RWPE2 (cell line): ENCODE measurements around the gene ITPKC.

Source experiments
- ATAC-seq: fragments of 200-7000 bp; cut with Tn5 transposase; 3 replicates; pipeline ENCODE4 v1.9.1; 2021; ENCODE audit warnings: low read depth
- DNase-seq: peaks from one replicate; pipeline ENCODE4 v3.0.0-alpha.2; 2020; ENCODE audit warnings: low spot score
- H3K27ac ChIP-seq: fragments of 450-650 bp; 2 replicates; pipeline ENCODE4 v1.5.1; 2017; ENCODE audit warnings: mild to moderate bottlenecking; ENCODE audit not compliant: poor library complexity, severe bottlenecking
- H3K27me3 ChIP-seq: fragments of 250-450 bp; sonication (Bioruptor Pico); 2 replicates; pipeline ENCODE4 v1.5.1; 2021; ENCODE audit warnings: mild to moderate bottlenecking, moderate library complexity; ENCODE audit not compliant: insufficient read depth, poor library complexity, severe bottlenecking
- H3K36me3 ChIP-seq: fragments of 250-450 bp; sonication (Bioruptor Pico); 2 replicates; pipeline ENCODE4 v1.5.1; 2020; ENCODE audit warnings: low read depth, mild to moderate bottlenecking, moderate library complexity
- H3K4me1 ChIP-seq: fragments of 250-450 bp; sonication (Bioruptor Pico); 2 replicates; pipeline ENCODE4 v1.5.1; 2021; ENCODE audit warnings: mild to moderate bottlenecking, moderate library complexity; ENCODE audit not compliant: insufficient read depth, poor library complexity, severe bottlenecking
- H3K4me3 ChIP-seq: fragments of 250-450 bp; sonication (Bioruptor Pico); 2 replicates; pipeline ENCODE4 v1.5.1; 2021; ENCODE audit warnings: mild to moderate bottlenecking, moderate library complexity; ENCODE audit not compliant: severe bottlenecking
- H3K9me3 ChIP-seq: fragments of 250-450 bp; sonication (Bioruptor Pico); 2 replicates; pipeline ENCODE4 v1.5.1; 2021; ENCODE audit warnings: mild to moderate bottlenecking, moderate library complexity; ENCODE audit not compliant: severe bottlenecking
- CTCF ChIP-seq: fragments of 450-650 bp; IDR thresholded peaks from one replicate; pipeline ENCODE4 v1.5.1; 2017; ENCODE audit warnings: mild to moderate bottlenecking, moderate library complexity; ENCODE audit not compliant: poor library complexity, severe bottlenecking

Gene ITPKC

GRCh38 chr19:40776932-40777644 lies 60.2 kb downstream of the ITPKC start:
- no peaks in the 10 kb centered on the region for H3K27me3 ChIP-seq
- H3K9me3 ChIP-seq = no peaks in the 10 kb centered on the region
- H3K4me3 ChIP-seq = peak overlapping the region; percentile 44
- no peak for TF ChIP-seq CTCF
- peak; percentile 74 for ATAC-seq
- no peaks in the 10 kb centered on the region for H3K4me1 ChIP-seq
- no peaks in the 10 kb centered on the region for H3K36me3 ChIP-seq
- peak overlapping the region; percentile 88 for H3K27ac ChIP-seq
- no peak for DNase-seq

DNA sequence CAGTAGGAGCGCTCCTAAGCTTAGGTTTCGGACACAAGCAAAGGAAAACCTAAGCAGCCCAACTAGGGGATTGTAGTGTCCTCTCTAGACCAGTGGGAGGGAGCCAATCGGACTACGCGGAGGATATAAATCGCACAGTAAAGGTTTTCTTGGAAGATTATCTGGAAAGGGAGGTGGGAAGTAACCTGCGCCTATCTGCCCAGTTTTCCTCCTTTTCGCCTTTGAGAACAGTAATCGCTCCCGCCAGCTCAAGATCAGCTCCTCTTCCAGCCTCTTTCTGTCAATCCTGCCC lies 60.7 kb downstream of the ITPKC start:
- Histone ChIP-seq H3K4me3 (peak overlapping the region; percentile 44), H3K36me3 (no peaks in the 10 kb centered on the region), H3K27me3 (no peaks in the 10 kb centered on the region), H3K27ac (peak overlapping the region; percentile 88), H3K4me1 (no peaks in the 10 kb centered on the region), H3K9me3 (no peaks in the 10 kb centered on the region)
- DNase-seq (no peak), ATAC-seq (no peak)
- TF ChIP-seq CTCF = no peak

GRCh38 chr19:40777937-40778705 lies 61.2 kb downstream of the ITPKC start, which contains the start of gene RAB4B:
RAB4B (plus strand) TSS chr19:40778247; CDS start chr19:40778376, 129 bp downstream.
- no peaks in the 10 kb centered on the region for H3K9me3 ChIP-seq
- H3K4me1 ChIP-seq = no peaks in the 10 kb centered on the region
- peak; percentile 100 for DNase-seq
- H3K27me3 ChIP-seq = no peaks in the 10 kb centered on the region
- TF ChIP-seq CTCF = no peak
- H3K4me3 ChIP-seq = peak within 1 kb of the TSS; percentile 44
- peak within 1 kb of the TSS; percentile 88 for H3K27ac ChIP-seq
- no peaks in the 10 kb centered on the region for H3K36me3 ChIP-seq
- ATAC-seq = peak; percentile 85

GRCh38 chr19:40778706-40779284 lies 61.9 kb downstream of the ITPKC start:
- H3K4me1 ChIP-seq = no peaks in the 10 kb centered on the region
- peak overlapping the region; percentile 44 for H3K4me3 ChIP-seq
- H3K36me3 ChIP-seq = no peaks in the 10 kb centered on the region
- no peaks in the 10 kb centered on the region for H3K27me3 ChIP-seq
- no peak for TF ChIP-seq CTCF
- DNase-seq = no peak
- peak overlapping the region; percentile 88 for H3K27ac ChIP-seq
- ATAC-seq = no peak
- H3K9me3 ChIP-seq = no peaks in the 10 kb centered on the region
